ENCODE measurements around the gene HLA-E. TPM values are rescaled to one million over a fixed set of nuclear protein-coding genes. Genes with fewer than 3 reads are reported as not detected.
A peak's percentile ranks its signal among the peaks of the same experiment; 100 is the strongest.
"Not testable (repeated sequence)": the region's sequence is repeated elsewhere in the genome, so short reads cannot be mapped to it uniquely, and the experiment has no call there.

The HLA-E gene
- total RNA-seq, 1 donor from 2014 or later: 170 TPM

DNA sequence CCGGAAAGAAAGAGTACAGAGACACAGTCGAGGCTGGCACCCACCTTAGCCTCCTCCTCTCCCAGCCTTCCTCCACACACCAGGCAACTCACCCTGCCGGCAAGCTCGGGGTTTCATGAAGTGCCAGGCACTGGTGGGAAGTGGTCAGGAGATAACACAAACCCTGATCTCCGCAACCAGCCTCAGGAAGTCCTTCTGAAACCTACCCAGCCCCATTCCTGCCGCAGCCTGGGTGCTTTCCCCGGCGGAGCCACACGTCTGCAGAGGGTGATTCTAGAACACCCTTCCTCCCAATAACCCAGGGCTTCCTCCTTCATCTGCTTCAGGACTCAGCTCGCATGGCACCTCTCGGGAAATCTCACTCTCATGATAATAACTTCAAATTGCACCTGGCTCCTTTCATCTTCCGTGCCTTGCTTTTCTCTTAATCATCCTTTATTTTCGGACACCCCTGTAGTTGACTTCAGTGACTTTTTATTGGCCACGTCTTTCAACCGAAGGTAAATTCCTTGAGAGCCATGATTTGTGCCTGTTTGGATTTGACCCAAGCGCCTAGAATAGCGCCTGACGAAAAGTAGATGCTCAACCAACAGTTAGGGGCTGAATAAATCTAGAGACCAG is 8.7 kb upstream of the HLA-E start:
- DNase-seq (ENCODE audit: low read depth): no peak

DNA sequence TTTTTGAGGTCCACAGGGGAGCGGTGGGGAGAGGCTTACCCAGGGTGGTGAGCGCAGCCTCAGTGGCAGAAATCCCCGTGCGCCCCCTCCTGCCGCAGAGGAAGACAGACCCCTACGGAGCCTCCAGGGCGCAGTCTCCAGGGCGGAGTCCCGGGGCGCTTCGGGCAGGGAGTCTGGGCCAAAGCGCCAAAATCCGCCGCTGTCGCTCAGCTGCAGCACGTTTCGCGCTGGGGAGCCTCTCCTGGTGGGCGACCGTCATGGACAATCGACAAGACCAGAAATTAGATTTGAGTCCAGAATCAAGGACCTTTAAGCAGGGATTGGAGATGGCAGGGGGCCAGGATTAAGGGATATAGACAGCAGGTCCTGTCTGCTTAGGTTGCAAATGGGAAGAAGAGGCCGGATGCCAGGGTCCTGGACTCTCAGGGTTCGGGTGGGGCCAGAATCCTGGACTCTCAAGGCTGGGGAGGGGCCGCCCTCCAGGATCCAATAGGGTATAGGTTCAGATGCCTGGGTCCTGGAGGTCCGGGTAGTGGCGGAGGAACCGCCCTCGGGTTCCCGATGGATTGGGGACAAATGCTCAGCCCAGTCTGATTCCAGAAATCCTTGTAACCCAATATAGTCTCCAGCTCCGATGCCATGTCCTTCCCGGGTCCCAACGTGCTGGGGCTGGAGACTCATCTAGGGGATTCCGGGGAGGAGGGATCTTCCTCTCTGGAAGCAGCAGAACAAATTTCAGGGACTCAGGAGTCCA is 7.9 kb upstream of the HLA-E start:
- no peak for DNase-seq (ENCODE audit: low read depth)

DNA sequence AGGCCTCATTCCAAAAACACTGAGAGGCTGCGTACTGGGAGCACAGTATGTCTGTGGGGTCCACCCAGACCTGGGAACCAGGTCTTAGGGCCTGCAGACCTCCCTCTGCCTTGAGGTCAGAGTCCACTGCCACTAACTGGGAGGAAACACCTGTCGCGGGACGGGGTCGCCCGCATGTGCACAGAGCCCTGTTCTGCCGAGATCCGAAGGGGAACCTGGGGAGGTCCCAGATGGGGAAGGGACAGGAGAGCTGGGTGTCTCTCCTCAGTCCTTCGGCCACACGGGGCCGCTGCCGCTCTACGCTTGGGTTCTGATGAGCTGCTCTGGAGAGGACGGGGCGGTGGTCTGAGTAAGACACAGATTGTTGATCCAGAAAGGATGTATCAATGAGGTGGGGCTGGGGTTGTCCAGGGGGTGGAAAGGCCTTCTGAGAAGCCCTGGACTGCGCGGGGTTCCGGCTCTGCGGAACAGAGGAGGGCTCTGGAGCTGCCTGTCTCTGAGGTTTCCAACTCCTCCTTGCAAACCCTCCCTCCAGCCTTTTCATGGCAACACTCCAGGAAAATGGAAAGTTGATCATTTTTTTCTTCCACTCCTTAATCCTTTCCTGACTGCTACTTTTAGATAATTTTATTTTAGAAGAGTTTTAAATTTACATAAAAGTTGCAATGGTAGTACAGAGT is 7.2 kb upstream of the HLA-E start:
- peak; percentile 32 for DNase-seq (ENCODE audit: low read depth)

DNA sequence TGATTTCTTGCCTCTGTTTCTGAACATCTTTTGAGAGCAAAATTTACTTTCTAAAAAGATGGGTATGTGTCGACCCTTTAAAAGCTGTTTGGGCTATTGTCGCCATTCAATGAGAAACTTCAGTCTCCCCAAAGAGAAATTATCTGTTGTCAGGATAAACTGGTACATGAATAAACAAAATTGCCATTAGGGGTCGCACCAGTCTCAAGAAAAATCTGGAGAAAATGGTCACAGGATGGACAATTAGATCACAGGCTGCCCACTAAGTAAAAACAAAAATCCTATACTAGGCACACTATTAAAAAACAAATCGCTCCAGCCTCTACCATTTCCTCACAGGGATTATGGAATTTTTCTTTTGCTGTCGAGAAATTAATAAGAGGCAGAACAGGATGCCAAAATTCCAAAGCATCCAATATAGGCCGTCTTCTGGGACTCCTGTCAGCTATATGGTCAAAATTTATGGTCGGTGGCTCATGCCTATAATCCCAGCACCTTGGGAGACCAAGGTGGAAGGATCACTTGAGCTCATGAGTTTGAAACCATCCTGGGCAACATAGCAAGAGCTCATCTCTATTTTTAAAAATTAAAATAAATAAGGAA is 5.5 kb upstream of the HLA-E start:
- DNase-seq (ENCODE audit: low read depth): peak; percentile 67

DNA sequence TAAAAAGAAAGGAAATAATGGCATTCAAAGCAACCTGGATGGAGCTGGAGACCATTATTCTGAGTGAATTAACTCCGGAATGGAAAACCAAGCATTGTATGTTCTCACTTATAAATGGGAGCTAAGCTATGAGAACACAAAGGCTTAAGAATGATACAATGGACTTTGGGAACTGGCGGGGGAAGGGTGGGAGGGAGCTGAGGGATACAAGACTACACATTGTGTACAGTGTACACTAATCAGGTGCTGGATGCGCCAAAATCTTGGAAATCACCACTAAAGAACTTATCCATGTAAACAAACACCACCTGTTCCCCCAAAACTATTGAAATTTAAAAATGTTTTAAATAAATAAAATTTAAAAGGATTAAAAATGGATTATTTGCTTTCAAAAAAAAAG is 4.1 kb upstream of the HLA-E start:
- DNase-seq (ENCODE audit: low read depth): no peak

DNA sequence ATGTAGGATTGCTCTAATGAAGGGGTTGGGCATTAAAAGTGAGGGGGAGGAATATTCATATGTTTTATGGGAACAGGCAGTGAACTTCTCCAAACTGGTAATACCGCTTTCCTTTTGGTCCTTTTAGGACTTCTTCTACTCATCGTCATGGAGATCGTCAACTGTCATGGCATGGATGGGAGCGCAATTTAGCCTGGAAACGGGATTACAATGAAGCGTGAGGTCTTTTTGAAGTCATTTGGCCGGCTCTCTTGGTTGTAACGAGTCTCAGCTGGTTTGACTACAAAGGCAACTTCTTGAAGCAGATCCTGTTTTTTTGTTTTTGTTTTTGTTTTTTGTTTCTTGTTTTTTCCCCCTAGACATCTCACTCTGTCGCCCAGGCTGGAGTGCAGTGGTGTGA is 1.4 kb upstream of the HLA-E start:
- no peak for DNase-seq (ENCODE audit: low read depth)

DNA sequence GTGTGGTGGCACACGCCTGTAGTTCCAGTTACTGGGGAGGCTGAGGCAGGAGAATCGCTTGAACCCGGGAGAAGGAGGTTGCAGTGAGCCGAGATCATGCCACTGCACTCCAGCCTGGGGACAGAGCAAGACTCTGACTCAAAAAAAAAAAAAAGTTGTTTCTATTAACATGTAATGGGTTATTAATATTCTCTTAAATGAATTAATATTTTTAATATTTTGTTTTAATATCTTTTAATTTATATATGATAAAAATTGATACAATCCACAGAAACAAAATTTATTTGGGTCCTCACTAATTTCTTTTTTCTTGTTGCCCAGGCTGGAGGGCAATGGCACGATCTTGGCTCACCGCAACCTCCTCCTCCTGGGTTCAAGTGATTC is 620 bp upstream of the HLA-E start:
- not testable (repeated sequence) for DNase-seq (ENCODE audit: low read depth)

DNA sequence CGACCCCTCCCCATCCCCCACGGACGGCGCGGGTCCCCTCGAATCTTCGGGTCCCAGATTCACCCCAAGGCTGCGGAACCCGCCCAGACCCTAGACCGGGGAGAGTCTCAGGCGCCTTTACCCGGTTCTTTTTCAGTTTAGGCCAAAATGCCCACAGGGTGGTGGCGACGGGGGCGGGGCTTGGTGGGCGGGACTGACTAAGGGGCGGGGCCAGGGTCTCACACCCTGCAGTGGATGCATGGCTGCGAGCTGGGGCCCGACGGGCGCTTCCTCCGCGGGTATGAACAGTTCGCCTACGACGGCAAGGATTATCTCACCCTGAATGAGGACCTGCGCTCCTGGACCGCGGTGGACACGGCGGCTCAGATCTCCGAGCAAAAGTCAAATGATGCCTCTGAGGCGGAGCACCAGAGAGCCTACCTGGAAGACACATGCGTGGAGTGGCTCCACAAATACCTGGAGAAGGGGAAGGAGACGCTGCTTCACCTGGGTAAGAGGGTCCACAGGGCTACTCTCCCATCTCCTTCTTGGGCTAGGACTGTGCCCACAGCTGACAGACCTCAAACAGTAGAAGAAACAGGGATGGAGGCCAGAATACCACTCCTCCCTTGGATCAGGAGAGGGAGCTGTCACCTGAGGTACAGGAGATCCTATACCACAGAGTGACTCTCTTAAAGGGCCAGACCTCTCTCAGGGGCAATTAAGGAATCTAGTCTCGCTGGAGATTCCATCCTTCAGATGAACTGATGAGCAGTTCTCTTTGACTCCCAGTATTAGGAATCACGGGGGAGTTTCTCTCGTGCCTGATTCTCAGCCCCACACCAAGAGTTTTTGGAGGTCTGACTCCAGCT is 942 bp downstream of the HLA-E start:
- DNase-seq (ENCODE audit: low read depth): peak; percentile 23

DNA sequence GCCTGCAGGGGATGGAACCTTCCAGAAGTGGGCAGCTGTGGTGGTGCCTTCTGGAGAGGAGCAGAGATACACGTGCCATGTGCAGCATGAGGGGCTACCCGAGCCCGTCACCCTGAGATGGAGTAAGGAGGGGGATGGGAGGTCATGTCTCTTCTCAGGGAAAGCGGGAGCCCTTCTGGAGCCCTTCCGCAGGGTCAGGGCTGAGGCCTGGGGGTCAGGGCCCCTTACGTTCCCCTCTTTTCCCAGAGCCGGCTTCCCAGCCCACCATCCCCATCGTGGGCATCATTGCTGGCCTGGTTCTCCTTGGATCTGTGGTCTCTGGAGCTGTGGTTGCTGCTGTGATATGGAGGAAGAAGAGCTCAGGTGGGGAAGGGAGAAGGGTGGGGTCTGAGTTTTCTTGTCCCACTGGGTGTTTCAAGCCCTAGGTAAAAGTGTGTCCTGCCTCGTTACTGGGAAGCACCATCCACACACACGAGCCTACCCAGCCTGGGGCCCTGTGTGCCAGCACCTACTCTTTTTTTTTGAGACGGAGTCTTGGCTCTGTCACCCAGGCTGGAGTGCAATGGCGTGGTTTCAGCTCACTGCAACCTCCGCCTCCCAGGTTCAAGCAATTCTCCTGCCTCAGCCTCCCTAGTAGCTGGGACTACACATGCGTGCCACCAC is 2.1 kb downstream of the HLA-E start:
- DNase-seq (ENCODE audit: low read depth): not testable (repeated sequence)

DNA sequence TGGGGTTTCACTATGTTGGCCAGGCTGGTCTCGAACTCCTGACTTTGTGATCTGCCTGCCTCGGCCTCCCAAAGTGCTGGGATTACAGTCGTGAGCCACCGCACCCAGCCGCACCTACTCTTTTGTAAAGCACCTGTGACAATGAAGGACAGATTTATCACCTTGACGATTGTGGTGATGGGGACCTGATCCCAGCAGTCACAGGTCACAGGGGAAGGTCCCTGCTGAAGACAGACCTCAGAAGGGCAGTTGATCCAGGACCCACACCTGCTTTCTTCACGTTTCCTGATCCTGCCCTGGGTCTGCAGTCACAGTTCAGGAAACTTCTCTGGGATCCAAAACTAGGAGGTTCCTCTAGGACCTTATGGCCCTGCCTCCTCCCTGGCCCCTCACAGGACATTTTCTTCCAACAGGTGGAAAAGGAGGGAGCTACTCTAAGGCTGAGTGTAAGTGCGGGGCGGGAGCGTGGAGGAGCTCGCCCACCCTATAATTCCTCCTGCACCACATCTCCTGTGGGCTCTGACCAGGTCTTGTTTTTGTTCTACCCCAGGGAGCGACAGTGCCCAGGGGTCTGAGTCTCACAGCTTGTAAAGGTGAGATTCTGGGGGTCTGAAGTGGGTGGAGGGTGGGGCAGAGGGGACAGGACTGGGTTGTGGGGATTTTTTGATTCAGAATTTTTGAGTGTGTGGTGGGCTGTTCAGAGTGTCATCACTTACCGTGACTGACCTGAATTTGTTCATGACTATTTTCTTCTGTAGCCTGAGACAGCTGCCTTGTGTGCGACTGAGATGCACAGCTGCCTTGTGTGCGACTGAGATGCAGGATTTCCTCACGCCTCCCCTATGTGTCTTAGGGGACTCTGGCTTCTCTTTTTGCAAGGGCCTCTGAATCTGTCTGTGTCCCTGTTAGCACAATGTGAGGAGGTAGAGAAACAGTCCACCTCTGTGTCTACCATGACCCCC is 3.0 kb downstream of the HLA-E start:
- DNase-seq (ENCODE audit: low read depth): no peak

DNA sequence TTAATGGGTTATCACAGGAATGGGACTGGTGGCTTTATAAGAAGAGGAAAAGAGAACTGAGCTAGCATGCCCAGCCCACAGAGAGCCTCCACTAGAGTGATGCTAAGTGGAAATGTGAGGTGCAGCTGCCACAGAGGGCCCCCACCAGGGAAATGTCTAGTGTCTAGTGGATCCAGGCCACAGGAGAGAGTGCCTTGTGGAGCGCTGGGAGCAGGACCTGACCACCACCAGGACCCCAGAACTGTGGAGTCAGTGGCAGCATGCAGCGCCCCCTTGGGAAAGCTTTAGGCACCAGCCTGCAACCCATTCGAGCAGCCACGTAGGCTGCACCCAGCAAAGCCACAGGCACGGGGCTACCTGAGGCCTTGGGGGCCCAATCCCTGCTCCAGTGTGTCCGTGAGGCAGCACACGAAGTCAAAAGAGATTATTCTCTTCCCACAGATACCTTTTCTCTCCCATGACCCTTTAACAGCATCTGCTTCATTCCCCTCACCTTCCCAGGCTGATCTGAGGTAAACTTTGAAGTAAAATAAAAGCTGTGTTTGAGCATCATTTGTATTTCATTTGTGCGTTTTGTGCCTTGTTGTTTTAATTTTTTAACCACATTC is 4.4 kb downstream of the HLA-E start:
- DNase-seq (ENCODE audit: low read depth): no peak

DNA sequence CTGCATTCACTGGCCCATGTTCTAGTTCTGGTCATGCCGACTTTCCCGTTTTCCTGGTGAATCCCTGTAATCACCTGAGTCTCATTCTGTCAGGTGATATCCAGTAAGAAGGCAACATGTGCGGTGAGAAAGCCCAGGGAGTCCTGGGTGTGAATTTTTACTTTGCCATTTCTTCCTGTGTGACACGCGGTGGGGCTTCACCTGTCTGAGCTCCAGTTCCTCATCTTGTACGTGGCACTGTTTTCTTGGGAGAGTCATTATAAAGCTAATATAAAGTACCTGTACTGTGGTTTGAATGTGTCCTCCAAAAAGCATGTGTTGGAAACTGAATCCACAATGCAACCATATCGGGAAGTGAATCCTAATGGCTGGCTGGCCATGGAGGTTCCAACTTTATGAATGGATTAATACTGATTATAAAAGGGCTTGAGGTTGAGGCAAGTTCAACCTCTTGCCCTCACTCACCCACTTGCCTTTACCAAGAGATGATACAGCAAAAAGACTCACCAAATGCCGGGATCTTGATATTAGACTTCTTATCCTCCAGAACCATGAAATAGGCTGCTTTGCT is 5.1 kb downstream of the HLA-E start:
- DNase-seq (ENCODE audit: low read depth): no peak

DNA sequence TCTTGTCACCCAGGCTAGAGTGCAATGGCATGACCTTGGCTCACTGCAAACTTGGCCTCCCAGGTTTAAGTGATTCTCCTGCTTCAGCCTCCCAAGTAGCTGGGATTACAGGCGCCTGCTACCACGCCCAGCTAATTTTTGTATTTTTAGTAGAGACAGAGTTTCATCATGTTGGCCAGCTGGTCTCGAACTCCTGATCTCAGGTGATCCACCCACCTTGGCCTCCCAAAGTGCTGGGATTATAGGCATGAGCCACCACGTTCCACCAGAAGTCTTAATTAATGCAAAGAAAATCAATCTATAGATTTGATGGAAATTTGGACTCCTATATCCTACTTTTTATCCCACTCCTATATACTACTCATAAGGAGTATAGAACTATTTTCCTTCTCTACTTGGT is 5.8 kb downstream of the HLA-E start:
- DNase-seq (ENCODE audit: low read depth): not testable (repeated sequence)

DNA sequence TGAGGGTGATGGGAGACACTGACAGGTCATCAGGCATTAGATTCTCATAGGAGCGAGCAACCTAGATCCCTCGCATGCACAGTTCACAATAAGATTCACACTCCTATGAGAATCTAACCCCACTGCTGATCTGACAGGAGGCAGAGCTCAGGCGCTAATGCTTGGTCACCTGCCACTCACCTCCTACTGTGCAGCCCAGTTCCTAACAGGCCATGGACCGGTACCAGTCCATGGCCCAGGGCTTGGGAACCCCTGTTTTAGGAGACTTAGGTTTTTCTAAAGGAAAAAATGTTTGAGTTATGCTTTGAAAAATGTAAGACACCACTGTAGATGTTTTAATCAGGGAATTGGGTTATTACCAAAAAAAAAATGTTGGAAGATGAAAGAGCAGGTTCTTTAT is 6.7 kb downstream of the HLA-E start:
- DNase-seq (ENCODE audit: low read depth): no peak

DNA sequence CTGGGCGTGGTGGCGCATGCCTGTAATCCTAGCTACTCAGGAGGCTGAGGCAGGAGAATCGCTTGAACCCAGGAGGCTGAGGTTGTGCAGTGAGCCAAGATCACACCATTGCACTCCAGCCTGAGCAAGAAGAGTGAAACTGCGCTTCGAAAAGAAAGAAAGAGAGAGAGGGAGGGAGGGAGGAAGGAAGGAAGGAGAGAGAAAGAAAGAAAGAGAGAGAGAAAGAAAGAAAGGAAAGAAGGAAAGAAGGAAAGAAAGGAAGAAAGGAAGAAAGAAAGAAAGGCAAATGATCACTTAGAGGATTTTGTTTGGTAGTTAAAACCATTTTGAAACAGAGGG is 7.9 kb downstream of the HLA-E start:
- not testable (repeated sequence) for DNase-seq (ENCODE audit: low read depth)

DNA sequence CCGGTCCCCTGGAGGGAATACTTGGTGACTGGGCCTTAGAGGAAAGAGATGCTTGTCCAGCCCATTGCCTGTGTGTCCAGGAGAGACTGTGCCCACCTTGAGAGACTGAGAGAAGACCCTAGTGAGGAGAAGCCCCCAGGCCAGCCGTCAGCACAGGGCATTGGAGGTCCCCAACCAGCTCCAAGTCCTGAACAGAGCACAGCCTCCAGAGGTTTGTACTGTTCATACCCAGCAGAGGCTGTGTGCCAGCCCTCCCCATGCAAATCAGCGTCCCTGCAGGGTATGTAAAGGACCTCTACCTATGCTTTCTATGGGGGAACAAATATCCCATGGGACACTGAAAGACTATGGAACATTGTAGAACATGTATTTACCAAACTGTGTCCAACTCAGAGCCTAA is 8.4 kb downstream of the HLA-E start:
- no peak for DNase-seq (ENCODE audit: low read depth)

DNA sequence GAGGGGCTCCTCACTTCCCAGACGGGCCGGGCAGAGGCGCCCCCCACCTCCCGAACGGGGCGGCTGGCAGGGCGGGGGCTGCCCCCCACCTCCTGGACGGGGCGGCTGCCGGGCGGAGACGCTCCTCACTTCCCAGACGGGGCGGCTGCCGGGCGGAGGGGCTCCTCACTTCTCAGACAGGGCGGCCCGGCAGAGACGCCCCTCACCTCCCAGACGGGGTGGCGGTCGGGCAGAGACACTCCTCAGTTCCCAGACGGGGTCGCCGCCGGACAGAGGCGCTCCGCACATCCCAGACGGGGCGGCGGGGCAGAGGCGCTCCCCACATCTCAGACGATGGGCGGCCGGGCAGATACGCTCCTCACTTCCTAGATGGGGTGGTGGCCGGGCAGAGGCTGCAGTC is 9.4 kb downstream of the HLA-E start:
- DNase-seq (ENCODE audit: low read depth): not testable (repeated sequence)

DNA sequence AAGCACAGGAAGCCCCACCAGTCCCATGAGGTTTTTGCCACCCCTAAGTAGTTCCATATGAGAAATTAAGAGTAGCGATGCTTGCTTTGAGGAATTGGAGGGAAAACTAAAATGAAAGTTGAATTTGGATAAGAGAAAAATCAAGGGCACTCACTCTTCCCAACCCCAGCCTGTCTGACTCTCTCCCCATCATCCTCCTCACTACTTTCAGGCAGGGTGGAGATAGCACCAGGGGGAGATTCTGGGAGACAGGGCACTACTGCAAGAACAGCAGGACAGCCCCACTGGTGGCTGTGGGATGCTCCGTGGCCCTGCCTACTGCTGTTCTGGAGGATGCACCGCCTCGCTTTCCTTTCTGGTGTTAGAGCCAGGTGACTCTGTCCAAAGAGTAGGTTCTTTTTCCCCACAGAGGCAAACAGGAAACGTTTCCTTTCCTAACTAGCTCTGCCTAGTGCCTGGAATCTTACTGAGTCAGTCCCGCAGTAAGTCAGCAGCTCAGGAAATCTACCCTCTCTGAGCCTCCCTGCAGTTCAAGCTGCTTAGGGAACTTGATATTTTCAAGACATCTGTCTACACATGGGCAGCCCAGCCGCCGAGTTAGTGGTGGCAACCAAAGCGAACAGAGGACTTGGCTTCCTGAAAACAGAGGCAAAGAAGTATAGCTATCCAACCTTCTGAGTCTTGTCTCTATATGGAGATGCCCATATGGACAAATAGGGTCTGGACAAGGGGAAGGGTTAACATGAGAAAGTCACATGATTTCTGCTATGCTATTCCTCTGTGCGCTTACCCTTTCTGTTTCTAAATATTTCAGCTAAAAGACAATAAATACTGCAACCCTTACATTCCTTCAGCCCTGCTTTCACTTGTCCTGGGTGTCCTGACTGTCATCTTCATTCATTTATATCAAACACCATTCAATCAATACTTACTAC is 11.4 kb downstream of the HLA-E start:
- DNase-seq (ENCODE audit: low read depth): peak; percentile 22

Data from renal cortical epithelial cell (primary cell).